ENCODE measurements around the gene STPG4.

Gene STPG4

DNA sequence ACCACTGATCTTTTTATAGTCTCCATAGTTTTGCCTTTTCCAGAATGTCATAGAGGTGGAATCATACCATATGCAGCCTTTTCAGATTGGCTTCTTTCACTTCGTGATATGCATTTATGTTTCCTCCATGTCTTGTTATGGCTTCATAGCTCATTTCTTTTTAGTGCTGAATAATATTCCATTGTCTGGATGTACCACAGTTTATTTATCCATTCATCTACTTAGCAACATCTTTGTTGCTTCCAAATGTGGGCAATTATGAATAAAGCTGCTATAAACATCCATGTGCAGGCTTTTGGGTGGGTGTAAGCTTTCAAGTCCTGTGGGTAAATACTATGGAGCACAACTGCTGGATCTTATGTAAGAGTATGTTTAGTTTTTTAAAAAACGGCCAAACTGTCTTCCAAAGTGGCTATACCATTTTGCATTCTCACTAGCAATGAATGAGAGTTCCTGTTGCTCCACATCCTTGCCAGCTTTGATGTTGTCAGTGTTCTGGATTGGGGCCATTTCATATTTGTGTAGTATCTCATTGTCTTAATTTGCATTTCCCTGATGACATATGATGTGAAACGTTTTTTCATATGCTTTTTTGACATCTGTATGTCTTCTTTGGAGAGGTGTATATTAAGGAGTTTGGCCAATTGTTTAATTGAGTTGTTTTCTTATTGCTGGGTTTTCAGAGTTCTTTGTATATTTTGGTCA lies 20.6 kb downstream of the STPG4 start:
- TF ChIP-seq, protein P1, sequence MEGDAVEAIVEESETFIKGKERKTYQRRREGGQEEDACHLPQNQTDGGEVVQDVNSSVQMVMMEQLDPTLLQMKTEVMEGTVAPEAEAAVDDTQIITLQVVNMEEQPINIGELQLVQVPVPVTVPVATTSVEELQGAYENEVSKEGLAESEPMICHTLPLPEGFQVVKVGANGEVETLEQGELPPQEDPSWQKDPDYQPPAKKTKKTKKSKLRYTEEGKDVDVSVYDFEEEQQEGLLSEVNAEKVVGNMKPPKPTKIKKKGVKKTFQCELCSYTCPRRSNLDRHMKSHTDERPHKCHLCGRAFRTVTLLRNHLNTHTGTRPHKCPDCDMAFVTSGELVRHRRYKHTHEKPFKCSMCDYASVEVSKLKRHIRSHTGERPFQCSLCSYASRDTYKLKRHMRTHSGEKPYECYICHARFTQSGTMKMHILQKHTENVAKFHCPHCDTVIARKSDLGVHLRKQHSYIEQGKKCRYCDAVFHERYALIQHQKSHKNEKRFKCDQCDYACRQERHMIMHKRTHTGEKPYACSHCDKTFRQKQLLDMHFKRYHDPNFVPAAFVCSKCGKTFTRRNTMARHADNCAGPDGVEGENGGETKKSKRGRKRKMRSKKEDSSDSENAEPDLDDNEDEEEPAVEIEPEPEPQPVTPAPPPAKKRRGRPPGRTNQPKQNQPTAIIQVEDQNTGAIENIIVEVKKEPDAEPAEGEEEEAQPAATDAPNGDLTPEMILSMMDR (IDR thresholded peaks at IDR 0.05; ENCODE audit: poor library complexity, severe bottlenecking), result no peak
- no peak for DNase-seq (ENCODE audit: low spot score)

GRCh38 chr2:47133046-47133445 lies 22.1 kb downstream of the STPG4 start:
- Histone ChIP-seq H3K27me3 (ENCODE audit: insufficient read depth, poor library complexity, severe bottlenecking) (no peaks in the 10 kb centered on the region), H3K27ac (ENCODE audit: poor library complexity, severe bottlenecking) (no peak overlapping the region), H3K4me1 (ENCODE audit: insufficient read depth, poor library complexity, severe bottlenecking) (no peaks in the 10 kb centered on the region), H3K36me3 (ENCODE audit: low read depth) (no peaks in the 10 kb centered on the region), H3K4me3 (ENCODE audit: severe bottlenecking) (no peak overlapping the region), H3K9me3 (ENCODE audit: severe bottlenecking) (peaks cover 2% of the 10 kb centered on the region)
- ATAC-seq (ENCODE audit: low read depth) (no peak), DNase-seq (ENCODE audit: low spot score) (no peak)
- TF ChIP-seq, protein P1 (IDR thresholded peaks at IDR 0.05; ENCODE audit: poor library complexity, severe bottlenecking), result no peak

More for the DNA sequence above, 20.6 kb downstream of the STPG4 start:
- Histone ChIP-seq H3K27me3 (ENCODE audit: insufficient read depth, poor library complexity, severe bottlenecking) (no peaks in the 10 kb centered on the region), H3K36me3 (ENCODE audit: low read depth) (no peaks in the 10 kb centered on the region), H3K4me3 (ENCODE audit: severe bottlenecking) (no peak overlapping the region), H3K27ac (ENCODE audit: poor library complexity, severe bottlenecking) (no peak overlapping the region), H3K9me3 (ENCODE audit: severe bottlenecking) (peaks cover 2% of the 10 kb centered on the region), H3K4me1 (ENCODE audit: insufficient read depth, poor library complexity, severe bottlenecking) (no peaks in the 10 kb centered on the region)
- no peak for ATAC-seq (ENCODE audit: low read depth)

DNA sequence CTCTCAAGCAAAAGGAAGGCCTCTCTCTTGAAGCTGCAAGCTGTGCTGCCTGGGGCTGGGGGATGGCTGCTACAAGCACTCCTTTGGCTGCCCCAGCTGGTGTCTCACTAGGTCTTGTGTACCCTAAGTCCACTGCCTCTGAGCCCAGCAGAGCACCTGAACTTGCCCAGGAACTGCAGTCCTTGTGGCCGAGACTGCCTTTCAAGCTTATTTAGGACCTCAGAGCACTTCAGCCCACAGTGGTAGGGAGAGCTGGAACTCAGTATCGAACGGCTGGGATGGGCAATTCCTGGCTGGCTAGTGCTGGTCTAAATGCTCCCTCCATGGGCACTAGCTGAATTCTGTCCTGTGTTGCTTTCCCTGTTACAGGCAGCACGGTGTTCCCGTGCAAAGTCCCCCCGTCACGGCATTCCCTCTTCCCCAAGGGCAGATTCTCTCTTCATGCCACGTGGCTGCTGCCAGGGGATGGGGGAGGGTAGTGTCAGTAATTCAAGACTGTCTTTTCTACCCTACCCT lies 25.9 kb downstream of the STPG4 start:
- Histone ChIP-seq H3K4me1 (ENCODE audit: insufficient read depth, poor library complexity, severe bottlenecking) (no peaks in the 10 kb centered on the region), H3K4me3 (ENCODE audit: severe bottlenecking) (no peak overlapping the region), H3K27me3 (ENCODE audit: insufficient read depth, poor library complexity, severe bottlenecking) (no peaks in the 10 kb centered on the region), H3K9me3 (ENCODE audit: severe bottlenecking) (no peaks in the 10 kb centered on the region), H3K36me3 (ENCODE audit: low read depth) (no peaks in the 10 kb centered on the region), H3K27ac (ENCODE audit: poor library complexity, severe bottlenecking) (no peak overlapping the region)
- no peak for DNase-seq (ENCODE audit: low spot score)
- TF ChIP-seq, protein P1 (IDR thresholded peaks at IDR 0.05; ENCODE audit: poor library complexity, severe bottlenecking), result no peak
- no peak for ATAC-seq (ENCODE audit: low read depth)

GRCh38 chr2:47128705-47129104 lies 26.4 kb downstream of the STPG4 start:
- ATAC-seq (ENCODE audit: low read depth) (no peak), DNase-seq (ENCODE audit: low spot score) (no peak)
- no peaks in the 10 kb centered on the region for H3K27me3 ChIP-seq (ENCODE audit: insufficient read depth, poor library complexity, severe bottlenecking)
- no peak overlapping the region for H3K4me3 ChIP-seq (ENCODE audit: severe bottlenecking)
- no peak overlapping the region for H3K27ac ChIP-seq (ENCODE audit: poor library complexity, severe bottlenecking)
- TF ChIP-seq, protein P1 (IDR thresholded peaks at IDR 0.05; ENCODE audit: poor library complexity, severe bottlenecking), result no peak
- no peaks in the 10 kb centered on the region for H3K9me3 ChIP-seq (ENCODE audit: severe bottlenecking)
- H3K36me3 ChIP-seq (ENCODE audit: low read depth), result no peaks in the 10 kb centered on the region
- H3K4me1 ChIP-seq (ENCODE audit: insufficient read depth, poor library complexity, severe bottlenecking), result no peaks in the 10 kb centered on the region

All from RWPE2 (cell line).